ENCODE results near the gene GLIPR1L2. TPM values are rescaled to one million over a fixed set of nuclear protein-coding genes. Genes with fewer than 3 reads are reported as not detected.
"Not testable (repeated sequence)": the region's sequence is repeated elsewhere in the genome, so short reads cannot be mapped to it uniquely, and the experiment has no call there.

Gene GLIPR1L2
- total and polyA plus RNA-seq, 8 donors, result 0.46 to 0.93 (median 0.78) TPM; not detected in 5

DNA sequence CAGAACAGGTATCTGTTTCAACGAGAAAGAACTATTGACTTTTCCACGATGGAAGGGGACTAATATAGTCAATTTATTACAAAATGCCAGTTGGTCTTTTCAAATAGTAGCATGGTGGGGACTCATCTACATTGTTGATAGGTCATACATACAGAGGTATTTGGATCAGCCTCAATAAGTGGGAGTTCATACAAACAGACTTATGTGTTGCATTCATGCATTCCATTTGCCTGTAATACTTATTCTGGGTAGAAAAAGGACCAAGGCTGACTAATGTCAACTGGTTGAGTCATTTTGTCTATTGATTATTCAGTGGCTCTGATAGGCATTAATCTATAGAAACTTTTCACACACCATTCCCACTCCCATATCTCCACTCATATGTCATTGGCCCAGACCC is 48.2 kb downstream of the GLIPR1L2 start:
- H3K4me1 ChIP-seq, result no peaks in the 10 kb centered on the region
- WGBS, 5 donors, result 77 to 86% (median 84%) methylated on average over 2 of the region's 2 CpGs
- intact Hi-C loops (cut with DNase I; ENCODE audit: low total_unique reads), result no loop called here
- H3K9me3 ChIP-seq, result peaks cover 0 to 45% (median 9%) of the 10 kb centered on the region in 4 donors
- no peaks in the 10 kb centered on the region for H3K27me3 ChIP-seq
- no peak overlapping the region for H3K27ac ChIP-seq
- DNase-seq, result no peak
- H3K4me3 ChIP-seq, result no peak overlapping the region
- H3K36me3 ChIP-seq, result no peaks in the 10 kb centered on the region
- TF ChIP-seq POLR2A (IDR thresholded peaks at IDR 0.05) (no peak), EP300 (IDR thresholded peaks at IDR 0.05) (no peak), POLR2AphosphoS5 (IDR thresholded peaks at IDR 0.05) (no peak)
- TF ChIP-seq, protein P1, sequence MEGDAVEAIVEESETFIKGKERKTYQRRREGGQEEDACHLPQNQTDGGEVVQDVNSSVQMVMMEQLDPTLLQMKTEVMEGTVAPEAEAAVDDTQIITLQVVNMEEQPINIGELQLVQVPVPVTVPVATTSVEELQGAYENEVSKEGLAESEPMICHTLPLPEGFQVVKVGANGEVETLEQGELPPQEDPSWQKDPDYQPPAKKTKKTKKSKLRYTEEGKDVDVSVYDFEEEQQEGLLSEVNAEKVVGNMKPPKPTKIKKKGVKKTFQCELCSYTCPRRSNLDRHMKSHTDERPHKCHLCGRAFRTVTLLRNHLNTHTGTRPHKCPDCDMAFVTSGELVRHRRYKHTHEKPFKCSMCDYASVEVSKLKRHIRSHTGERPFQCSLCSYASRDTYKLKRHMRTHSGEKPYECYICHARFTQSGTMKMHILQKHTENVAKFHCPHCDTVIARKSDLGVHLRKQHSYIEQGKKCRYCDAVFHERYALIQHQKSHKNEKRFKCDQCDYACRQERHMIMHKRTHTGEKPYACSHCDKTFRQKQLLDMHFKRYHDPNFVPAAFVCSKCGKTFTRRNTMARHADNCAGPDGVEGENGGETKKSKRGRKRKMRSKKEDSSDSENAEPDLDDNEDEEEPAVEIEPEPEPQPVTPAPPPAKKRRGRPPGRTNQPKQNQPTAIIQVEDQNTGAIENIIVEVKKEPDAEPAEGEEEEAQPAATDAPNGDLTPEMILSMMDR (IDR thresholded peaks at IDR 0.05), result no peak

DNA sequence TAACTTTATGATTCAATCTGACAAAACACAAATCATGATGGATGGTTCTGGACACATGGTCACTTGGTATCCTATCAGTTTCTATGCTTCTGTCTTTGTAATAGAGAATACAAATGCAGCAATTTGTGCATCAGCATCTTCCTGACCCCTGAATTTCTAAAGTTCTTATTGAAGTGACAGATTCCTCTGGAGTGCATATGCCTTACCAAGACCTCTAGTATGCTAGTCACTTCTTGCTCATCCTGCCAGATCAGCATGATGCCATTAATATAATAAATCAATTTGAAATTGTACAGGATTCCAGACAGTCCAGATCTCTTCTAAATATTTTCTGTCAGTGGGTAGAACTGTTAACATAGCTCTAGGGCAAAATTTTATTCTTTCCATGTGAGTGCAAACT is 49.0 kb downstream of the GLIPR1L2 start:
- Histone ChIP-seq H3K4me3 (no peak overlapping the region), H3K27me3 (no peaks in the 10 kb centered on the region), H3K9me3 (peaks cover 0 to 45% (median 9%) of the 10 kb centered on the region in 4 donors), H3K4me1 (no peaks in the 10 kb centered on the region), H3K36me3 (no peaks in the 10 kb centered on the region), H3K27ac (no peak overlapping the region)
- DNase-seq, result no peak
- no peak for TF ChIP-seq POLR2AphosphoS5 (IDR thresholded peaks at IDR 0.05)
- TF ChIP-seq, protein P1 (IDR thresholded peaks at IDR 0.05), result no peak
- intact Hi-C loops (cut with DNase I; ENCODE audit: low total_unique reads), result no loop called here

DNA sequence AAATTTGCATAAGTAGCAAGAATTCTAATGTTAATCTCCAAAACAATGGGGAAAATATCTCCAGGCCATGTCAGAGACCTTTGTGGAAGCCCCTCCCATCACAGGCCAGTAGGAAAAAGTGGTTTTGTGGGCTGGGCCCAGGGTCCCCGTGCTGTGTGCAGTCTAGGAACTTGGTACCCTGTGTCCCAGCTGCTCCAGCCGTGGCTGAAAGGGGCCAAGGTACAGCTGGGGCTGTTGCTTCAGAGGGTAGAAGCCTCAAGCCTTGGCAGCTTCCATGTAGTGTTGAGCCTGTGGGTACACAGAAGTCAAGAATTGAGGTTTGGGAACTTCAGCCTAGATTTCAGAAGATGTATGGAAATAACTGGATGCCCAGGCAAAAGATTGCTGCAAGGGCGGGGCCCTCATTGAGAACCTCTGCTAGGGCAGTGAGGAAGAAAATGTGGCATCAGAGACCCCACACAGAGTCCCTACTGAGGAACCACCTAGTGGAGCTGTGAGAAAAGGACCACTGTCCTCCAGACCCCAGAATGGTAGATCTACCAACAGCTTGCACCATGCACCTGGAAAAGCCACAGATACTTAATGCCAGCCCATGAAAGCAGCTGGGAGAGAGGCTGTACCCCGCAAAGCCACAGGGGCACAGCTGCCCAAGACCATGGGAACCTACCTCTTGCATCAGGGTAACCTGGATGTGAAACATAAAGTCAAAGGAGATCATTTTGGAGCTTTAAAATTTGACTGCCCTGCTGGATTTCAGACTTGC is 51.0 kb downstream of the GLIPR1L2 start:
- H3K27me3 ChIP-seq; H3K4me1 ChIP-seq; intact Hi-C loops (cut with DNase I; ENCODE audit: low total_unique reads); H3K27ac ChIP-seq; H3K36me3 ChIP-seq; DNase-seq; H3K4me3 ChIP-seq: not testable (repeated sequence)
- H3K9me3 ChIP-seq, result peaks cover 0 to 34% (median 2%) of the 10 kb centered on the region in 4 donors
- WGBS, 5 donors, result 65 to 79% (median 71%) methylated on average over 4 of the region's 4 CpGs

DNA sequence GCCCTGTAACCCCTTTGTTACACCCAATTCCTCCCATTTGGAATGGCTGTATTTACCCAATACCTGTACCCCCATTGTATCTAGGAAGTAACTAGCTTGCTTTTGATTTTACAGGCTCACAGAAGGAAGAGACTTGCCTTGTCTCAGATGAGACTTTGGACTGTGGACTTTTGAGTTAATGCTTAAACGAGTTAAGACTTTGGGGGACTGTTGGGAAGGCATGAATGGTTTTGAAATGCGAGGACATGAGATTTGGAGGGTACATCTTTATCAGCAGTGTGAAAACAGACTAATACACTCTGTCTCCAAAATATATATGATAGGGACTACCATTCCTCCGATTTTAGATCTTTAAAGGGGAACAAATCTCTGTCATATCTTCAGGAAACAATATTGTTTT is 51.6 kb downstream of the GLIPR1L2 start:
- H3K4me1 ChIP-seq; DNase-seq; H3K36me3 ChIP-seq; H3K27me3 ChIP-seq; intact Hi-C loops (cut with DNase I; ENCODE audit: low total_unique reads); H3K4me3 ChIP-seq; H3K27ac ChIP-seq: not testable (repeated sequence)
- 15 to 73% (median 47%) methylated on average over 3 of the region's 3 CpGs for WGBS, 5 donors
- peaks cover 0 to 28% (median 1%) of the 10 kb centered on the region in 4 donors for H3K9me3 ChIP-seq

DNA sequence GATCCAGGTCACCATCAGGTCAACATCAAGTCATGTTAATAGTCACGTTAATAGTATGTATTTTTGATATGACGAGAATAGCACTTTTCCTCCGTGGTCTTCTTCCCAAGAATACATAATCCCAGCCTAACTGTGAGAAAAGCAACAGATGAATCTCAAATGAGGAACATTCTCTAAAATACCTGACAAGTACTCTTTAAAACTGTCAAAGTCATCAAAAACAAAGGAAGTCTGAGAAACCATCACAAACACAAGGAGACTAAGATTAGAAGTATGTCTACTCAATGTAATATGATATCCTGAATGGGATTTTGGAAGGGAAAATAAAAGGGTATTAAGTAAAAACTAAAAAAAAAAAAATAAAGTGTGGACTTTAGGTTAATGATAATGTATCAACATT is 52.8 kb downstream of the GLIPR1L2 start:
- no peaks in the 10 kb centered on the region for H3K36me3 ChIP-seq
- TF ChIP-seq, protein P1 (IDR thresholded peaks at IDR 0.05), result no peak
- TF ChIP-seq POLR2A (IDR thresholded peaks at IDR 0.05) (no peak), POLR2AphosphoS5 (IDR thresholded peaks at IDR 0.05) (no peak), EP300 (IDR thresholded peaks at IDR 0.05) (no peak)
- H3K9me3 ChIP-seq, result peaks cover 0 to 15% (median 0%) of the 10 kb centered on the region in 4 donors
- H3K27ac ChIP-seq, result no peak overlapping the region
- WGBS, 5 donors, result 43 to 68% (median 53%) methylated on average over 3 of the region's 3 CpGs
- no peak for DNase-seq
- no peaks in the 10 kb centered on the region for H3K4me1 ChIP-seq
- H3K27me3 ChIP-seq, result no peaks in the 10 kb centered on the region
- H3K4me3 ChIP-seq, result no peak overlapping the region
- intact Hi-C loops (cut with DNase I; ENCODE audit: low total_unique reads), result no loop called here
